HEK293 (cell line): Measurements from ENCODE around the gene BAZ2B.

ENCODE experiments used
- CTCF ChIA-PET: fragments of 350-600 bp; formaldehyde crosslinking; extraction: SDS; loops from one replicate; lab custom pipeline; 2021; ENCODE audit warnings: antibody characterized with exemption; lab: Yijun Ruan, JAX
- POLR2A ChIA-PET: fragments of 300-600 bp; formaldehyde crosslinking; extraction: SDS; loops from one replicate; lab custom pipeline; 2020; ENCODE audit warnings: antibody characterized with exemption, inconsistent platforms; lab: Yijun Ruan, JAX
- H3K27ac ChIP-seq: fragments of 200-500 bp; sonication (Bioruptor generic); 2 replicates; pipeline ENCODE4 v1.5.1; 2014; ENCODE audit warnings: low read depth, low read length, control low read depth, inconsistent platforms; ENCODE audit errors: extremely low read depth
- H3K36me3 ChIP-seq, 2 experiments: fragments of 200-500 bp in 1 of 2; sonication (Bioruptor generic) in 1 of 2; 1 replicate in 1 of 2; 2 replicates in 1 of 2; pipeline ENCODE4 v1.5.1; 2014 to 2017; ENCODE audit warnings: inconsistent platforms in 2 of 2, low read length in 2 of 2; ENCODE audit not compliant: control insufficient read depth in 2 of 2, insufficient read depth in 1 of 2
- H3K4me1 ChIP-seq: fragments of 200-500 bp; sonication (Bioruptor generic); 2 replicates; pipeline ENCODE4 v1.5.1; 2014; ENCODE audit warnings: mild to moderate bottlenecking, low read length, inconsistent platforms; ENCODE audit not compliant: control insufficient read depth, insufficient read depth
- H3K4me3 ChIP-seq: 2 replicates; pipeline ENCODE4 v1.5.1; 2011; ENCODE audit warnings: low read depth, mild to moderate bottlenecking, control low read depth, low read length, moderate library complexity
- H3K9me3 ChIP-seq: fragments of 200-500 bp; sonication (Bioruptor generic); 2 replicates; pipeline ENCODE4 v1.5.1; 2014; ENCODE audit warnings: low read depth, low read length, inconsistent platforms; ENCODE audit not compliant: control insufficient read depth, insufficient read depth
- CTCF ChIP-seq: fragments of 450-650 bp; formaldehyde crosslinking; IDR thresholded peaks from 2 replicates; pipeline ENCODE4 v1.5.1; 2016; ENCODE audit warnings: missing biosample characterization, missing genetic modification characterization
- IKZF3 ChIP-seq: fragments of 450-650 bp; IDR thresholded peaks from 2 replicates; pipeline ENCODE4 v1.5.0; 2018; ENCODE audit warnings: missing biosample characterization, mild to moderate bottlenecking, missing genetic modification characterization, moderate library complexity
- INSM2 ChIP-seq: fragments of 450-650 bp; formaldehyde crosslinking; IDR thresholded peaks from 2 replicates; pipeline ENCODE4 v1.5.1; 2016; ENCODE audit warnings: missing biosample characterization, missing genetic modification characterization
- MYNN ChIP-seq: fragments of 450-650 bp; formaldehyde crosslinking; IDR thresholded peaks from 2 replicates; pipeline ENCODE4 v1.5.1; 2016; ENCODE audit warnings: missing biosample characterization, missing genetic modification characterization, borderline replicate concordance
- MZF1 ChIP-seq: fragments of 450-650 bp; formaldehyde crosslinking; IDR thresholded peaks from 2 replicates; pipeline ENCODE4 v1.5.1; 2017; ENCODE audit warnings: missing biosample characterization, missing genetic modification characterization, borderline replicate concordance
- OSR2 ChIP-seq: fragments of 450-650 bp; formaldehyde crosslinking; IDR thresholded peaks from 2 replicates; pipeline ENCODE4 v1.5.1; 2016; ENCODE audit warnings: missing biosample characterization, missing genetic modification characterization
- SCRT1 ChIP-seq: fragments of 450-650 bp; formaldehyde crosslinking; IDR thresholded peaks from 2 replicates; pipeline ENCODE4 v1.5.1; 2016; ENCODE audit warnings: missing biosample characterization, missing genetic modification characterization, borderline replicate concordance
- ZBTB6 ChIP-seq: fragments of 450-650 bp; formaldehyde crosslinking; IDR thresholded peaks from 2 replicates; pipeline ENCODE4 v1.5.1; 2017; ENCODE audit warnings: missing biosample characterization, missing genetic modification characterization
- ZBTB8A ChIP-seq: fragments of 450-650 bp; formaldehyde crosslinking; IDR thresholded peaks from 2 replicates; pipeline ENCODE4 v1.5.1; 2016; ENCODE audit warnings: missing biosample characterization, missing genetic modification characterization
- ZNF121 ChIP-seq: fragments of 450-650 bp; formaldehyde crosslinking; IDR thresholded peaks from 2 replicates; pipeline ENCODE4 v1.5.1; 2016; ENCODE audit warnings: missing biosample characterization, missing genetic modification characterization
- ZNF184 ChIP-seq: fragments of 450-650 bp; IDR thresholded peaks from 2 replicates; pipeline ENCODE4 v1.5.1; 2018; ENCODE audit warnings: missing biosample characterization, mild to moderate bottlenecking, missing genetic modification characterization
- ZNF211 ChIP-seq: fragments of 450-650 bp; formaldehyde crosslinking; IDR thresholded peaks from 2 replicates; pipeline ENCODE4 v1.5.1; 2016; ENCODE audit warnings: low read depth, missing biosample characterization, missing genetic modification characterization
- ZNF214 ChIP-seq: fragments of 450-650 bp; formaldehyde crosslinking; IDR thresholded peaks from 2 replicates; pipeline ENCODE4 v1.5.1; 2017; ENCODE audit warnings: missing biosample characterization, mild to moderate bottlenecking, missing genetic modification characterization, borderline replicate concordance
- ZNF223 ChIP-seq: fragments of 450-650 bp; formaldehyde crosslinking; IDR thresholded peaks from 2 replicates; pipeline ENCODE4 v1.5.1; 2016; ENCODE audit warnings: missing biosample characterization, missing genetic modification characterization
- ZNF23 ChIP-seq: fragments of 450-650 bp; formaldehyde crosslinking; IDR thresholded peaks from 2 replicates; pipeline ENCODE4 v1.5.1; 2016; ENCODE audit warnings: missing biosample characterization, missing genetic modification characterization, borderline replicate concordance
- ZNF292 ChIP-seq: fragments of 450-650 bp; formaldehyde crosslinking; IDR thresholded peaks from 2 replicates; pipeline ENCODE4 v1.5.1; 2016; ENCODE audit warnings: low read depth, missing biosample characterization, missing genetic modification characterization, borderline replicate concordance
- ZNF324 ChIP-seq: fragments of 450-650 bp; formaldehyde crosslinking; IDR thresholded peaks from 2 replicates; pipeline ENCODE4 v1.5.1; 2016; ENCODE audit warnings: missing biosample characterization, missing genetic modification characterization
- ZNF335 ChIP-seq: fragments of 450-650 bp; formaldehyde crosslinking; conservative IDR thresholded peaks from 2 replicates; pipeline ENCODE4 v1.5.1; 2016; ENCODE audit warnings: missing biosample characterization, missing genetic modification characterization
- ZNF37A ChIP-seq: fragments of 450-650 bp; IDR thresholded peaks from 2 replicates; pipeline ENCODE4 v1.5.1; 2018; ENCODE audit warnings: missing biosample characterization, missing genetic modification characterization
- ZNF433 ChIP-seq: fragments of 450-650 bp; formaldehyde crosslinking; IDR thresholded peaks from 2 replicates; pipeline ENCODE4 v1.5.1; 2016; ENCODE audit warnings: missing biosample characterization, missing genetic modification characterization, low read depth
- ZNF521 ChIP-seq: fragments of 450-650 bp; formaldehyde crosslinking; IDR thresholded peaks from 2 replicates; pipeline ENCODE4 v1.5.1; 2017; ENCODE audit warnings: missing biosample characterization, mild to moderate bottlenecking, missing genetic modification characterization
- ZNF529 ChIP-seq: fragments of 450-650 bp; formaldehyde crosslinking; IDR thresholded peaks from 2 replicates; pipeline ENCODE4 v1.5.1; 2017; ENCODE audit warnings: missing genetic modification characterization, missing biosample characterization; ENCODE audit not compliant: insufficient replicate concordance
- ZNF548 ChIP-seq: fragments of 450-650 bp; formaldehyde crosslinking; IDR thresholded peaks from 2 replicates; pipeline ENCODE4 v1.5.1; 2016; ENCODE audit warnings: missing biosample characterization, missing genetic modification characterization
- ZNF571 ChIP-seq: fragments of 450-650 bp; formaldehyde crosslinking; IDR thresholded peaks from 2 replicates; pipeline ENCODE4 v1.5.0; 2017; ENCODE audit warnings: missing biosample characterization, missing genetic modification characterization
- ZNF623 ChIP-seq: fragments of 450-650 bp; formaldehyde crosslinking; IDR thresholded peaks from 2 replicates; pipeline ENCODE4 v1.5.1; 2016; ENCODE audit warnings: missing biosample characterization, missing genetic modification characterization
- ZNF626 ChIP-seq: fragments of 450-650 bp; sonication (Bioruptor Pico); formaldehyde crosslinking; IDR thresholded peaks from 2 replicates; pipeline ENCODE4 v1.5.1; 2018; ENCODE audit warnings: missing biosample characterization, missing genetic modification characterization, inconsistent platforms
- ZNF692 ChIP-seq: fragments of 450-650 bp; formaldehyde crosslinking; IDR thresholded peaks from 2 replicates; pipeline ENCODE4 v1.5.1; 2016; ENCODE audit warnings: missing biosample characterization, missing genetic modification characterization
- ZNF701 ChIP-seq: fragments of 450-650 bp; formaldehyde crosslinking; IDR thresholded peaks from 2 replicates; pipeline ENCODE4 v1.5.1; 2016; ENCODE audit warnings: missing biosample characterization, missing genetic modification characterization
- ZNF747 ChIP-seq: fragments of 450-650 bp; formaldehyde crosslinking; IDR thresholded peaks from 2 replicates; pipeline ENCODE4 v1.5.1; 2016; ENCODE audit warnings: missing biosample characterization, missing genetic modification characterization

BAZ2B gene

GRCh38 chr2:159650574-159650973 is 34.2 kb upstream of the BAZ2B start:
- no peak for TF ChIP-seq ZNF214 (tag by site-specific recombination)
- TF ChIP-seq ZNF623, result no peak
- TF ChIP-seq IKZF3 (tag by site-specific recombination), result no peak
- TF ChIP-seq ZNF626 (tag by site-specific recombination), result no peak
- TF ChIP-seq ZNF335, result no peak
- TF ChIP-seq ZNF529 (tag by site-specific recombination), result no peak
- TF ChIP-seq INSM2 (tag by site-specific recombination), result no peak
- TF ChIP-seq OSR2 (tag by site-specific recombination), result no peak
- no peak for TF ChIP-seq MYNN
- no peak for TF ChIP-seq ZNF37A (tag by site-specific recombination)
- TF ChIP-seq ZBTB8A (tag by site-specific recombination), result no peak
- H3K36me3 ChIP-seq, result no peaks in the 10 kb centered on the region
- ChIA-PET POLR2A (no interaction called here), CTCF (no interaction called here)
- no peaks in the 10 kb centered on the region for H3K9me3 ChIP-seq
- no peak overlapping the region for H3K4me3 ChIP-seq
- H3K27ac ChIP-seq, result no peak overlapping the region
- no peaks in the 10 kb centered on the region for H3K4me1 ChIP-seq

GRCh38 chr2:159648643-159649042 is 32.3 kb upstream of the BAZ2B start:
- H3K4me1 ChIP-seq, result no peaks in the 10 kb centered on the region
- no peak overlapping the region for H3K4me3 ChIP-seq
- TF ChIP-seq ZNF571 (no peak), ZNF211 (tag by site-specific recombination) (no peak), ZNF223 (tag by site-specific recombination) (no peak), ZNF324 (tag by site-specific recombination) (no peak), ZNF433 (tag by site-specific recombination) (no peak), CTCF (no peak), INSM2 (tag by site-specific recombination) (no peak), ZNF184 (tag by site-specific recombination) (no peak), MZF1 (no peak), SCRT1 (tag by site-specific recombination) (no peak), ZNF23 (tag by site-specific recombination) (no peak), ZNF121 (no peak), ZNF692 (no peak), ZNF701 (no peak), ZNF292 (no peak), ZNF529 (tag by site-specific recombination) (no peak), ZNF521 (no peak), ZNF747 (no peak), ZNF548 (tag by site-specific recombination) (no peak), ZBTB6 (tag by site-specific recombination) (no peak)
- ChIA-PET POLR2A (no interaction called here), CTCF (interaction anchor here (0.6 kb wide), 1 partner anchor 23 kb away, joined by 4 read pairs; no protein-coding TSS in a partner anchor)
- no peaks in the 10 kb centered on the region for H3K36me3 ChIP-seq
- H3K9me3 ChIP-seq, result no peaks in the 10 kb centered on the region
- H3K27ac ChIP-seq, result no peak overlapping the region
